ENCODE results near the gene DGCR2.
"Not testable (repeated sequence)": the region's sequence is repeated elsewhere in the genome, so short reads cannot be mapped to it uniquely, and the experiment has no call there.

The DGCR2 gene

DNA sequence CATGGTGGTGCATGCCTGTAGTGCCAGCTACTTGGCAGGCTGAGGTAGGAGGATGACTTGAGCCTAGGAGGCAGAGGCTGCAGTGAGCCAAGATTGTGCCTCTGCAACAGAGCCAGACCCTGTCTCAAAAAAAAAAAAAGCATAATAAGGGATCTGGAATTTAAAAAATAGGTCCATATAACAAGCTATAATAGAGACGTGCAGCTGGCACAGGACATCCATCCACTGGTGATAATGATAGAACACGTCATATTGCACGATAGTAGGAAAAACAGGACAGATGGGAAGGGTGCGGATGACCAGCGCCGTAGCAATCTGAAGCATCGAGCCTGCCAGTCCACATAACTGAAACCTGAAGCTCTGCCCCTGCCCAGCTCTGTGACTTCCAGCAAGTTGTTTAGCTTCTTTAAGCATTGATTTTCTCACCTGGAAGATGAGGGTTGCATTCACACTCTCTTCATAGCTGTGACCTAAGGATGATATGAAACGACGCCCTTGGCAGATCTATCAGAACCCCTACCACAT, 125.8 kb downstream of the DGCR2 start:
- no peak for DNase-seq

DNA sequence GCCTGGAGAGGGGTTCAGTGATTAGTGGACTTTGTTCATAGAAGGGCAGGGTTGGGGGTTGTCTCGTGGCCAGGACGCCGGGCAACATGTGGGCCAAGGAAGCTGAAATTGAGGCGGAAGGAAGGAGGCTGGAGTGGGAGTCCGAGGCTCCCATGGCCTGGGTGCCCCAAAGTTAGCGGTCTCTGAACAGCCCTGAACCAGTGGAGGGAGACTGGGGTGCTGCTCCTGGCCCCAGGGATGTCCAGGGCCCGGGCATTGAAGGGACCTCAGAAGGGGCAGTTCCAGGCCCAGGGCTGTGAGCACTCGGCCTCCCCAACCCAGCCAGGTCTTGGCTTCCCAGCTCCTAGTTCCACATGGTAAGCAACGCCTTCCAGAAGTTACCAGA, 126.9 kb downstream of the DGCR2 start:
- DNase-seq, result no peak

DNA sequence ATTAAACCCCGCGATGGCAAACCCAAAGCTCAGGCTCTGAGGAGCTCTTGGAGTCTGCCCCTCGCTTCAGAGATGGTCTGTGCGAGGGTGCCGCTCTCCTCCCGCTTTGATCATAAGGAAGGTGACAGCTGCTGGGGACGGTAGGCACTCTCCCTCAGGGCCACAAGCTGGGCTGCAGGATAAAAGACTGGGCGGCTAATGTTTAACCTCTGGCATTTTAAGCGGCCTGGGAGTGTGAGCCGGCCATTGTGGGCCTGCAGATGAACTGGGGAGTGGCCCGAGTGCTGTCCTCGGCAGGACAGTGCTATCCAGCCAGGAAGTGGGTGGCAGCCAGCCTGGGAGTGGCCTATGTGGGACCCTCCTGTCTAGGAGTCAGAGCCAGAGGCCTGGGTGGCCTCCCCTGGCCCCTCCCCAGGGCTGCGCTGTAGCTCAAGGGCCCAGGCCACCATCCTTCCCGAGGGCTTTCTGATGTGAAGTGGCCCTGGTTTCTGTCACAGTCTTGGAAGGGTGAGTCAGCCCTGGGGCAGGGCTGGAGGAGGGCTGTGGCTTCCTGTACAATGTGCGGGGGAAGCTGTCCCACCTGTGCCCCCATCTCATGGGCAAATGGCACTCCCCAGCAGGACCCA, 127.4 kb downstream of the DGCR2 start:
- no peak for DNase-seq

DNA sequence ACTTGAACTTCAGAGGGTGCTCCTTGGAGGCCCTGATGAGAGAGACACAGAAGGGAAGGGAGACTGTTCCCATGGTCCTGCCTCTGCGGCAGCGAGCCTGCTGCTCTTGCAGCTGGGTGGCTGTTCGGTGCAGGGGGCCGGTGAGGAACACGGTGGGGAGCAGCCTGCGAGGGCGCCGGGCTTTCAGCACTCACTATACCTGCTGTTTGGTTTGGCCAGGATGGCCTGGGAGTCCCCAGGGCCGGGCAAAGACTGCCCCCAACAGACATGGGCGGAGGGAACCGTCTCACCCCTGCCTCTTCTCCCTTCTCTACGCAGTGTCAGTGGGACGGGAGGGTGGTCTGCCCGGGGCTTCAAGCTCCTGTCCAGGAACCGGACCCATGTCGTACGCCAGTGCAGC, 128.2 kb downstream of the DGCR2 start:
- DNase-seq, result no peak

DNA sequence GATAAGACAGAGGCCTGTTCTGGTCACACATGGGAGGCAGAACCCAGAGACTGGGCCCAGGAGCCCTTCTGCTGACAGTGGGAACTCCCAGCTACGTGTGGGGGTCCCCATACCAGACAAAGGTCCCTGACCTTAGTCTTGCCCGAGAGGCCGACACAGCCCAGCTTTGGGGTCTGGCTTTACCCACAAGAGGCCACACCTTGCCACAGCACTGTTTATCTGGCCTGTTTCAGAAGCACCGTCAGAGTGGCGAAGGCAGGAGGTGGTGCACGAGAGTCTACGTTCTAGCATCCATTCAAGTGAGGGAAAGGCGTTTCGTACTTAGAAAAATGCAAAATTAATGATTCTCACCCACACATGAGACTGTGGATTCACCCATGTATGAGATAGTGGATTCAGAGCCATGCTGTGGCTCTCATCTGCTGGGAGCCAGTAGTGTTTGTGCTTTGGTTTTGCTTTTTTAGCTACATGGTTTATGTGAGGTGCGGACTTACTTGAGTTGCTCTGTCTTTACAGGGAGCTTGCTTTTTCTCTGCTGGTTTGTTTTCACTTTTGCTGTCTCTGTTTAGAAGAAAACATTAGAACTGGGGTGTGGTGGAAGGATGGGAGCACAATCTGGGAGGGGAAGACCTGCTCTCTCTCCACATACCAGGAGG, 129.5 kb downstream of the DGCR2 start:
- no peak for DNase-seq

DNA sequence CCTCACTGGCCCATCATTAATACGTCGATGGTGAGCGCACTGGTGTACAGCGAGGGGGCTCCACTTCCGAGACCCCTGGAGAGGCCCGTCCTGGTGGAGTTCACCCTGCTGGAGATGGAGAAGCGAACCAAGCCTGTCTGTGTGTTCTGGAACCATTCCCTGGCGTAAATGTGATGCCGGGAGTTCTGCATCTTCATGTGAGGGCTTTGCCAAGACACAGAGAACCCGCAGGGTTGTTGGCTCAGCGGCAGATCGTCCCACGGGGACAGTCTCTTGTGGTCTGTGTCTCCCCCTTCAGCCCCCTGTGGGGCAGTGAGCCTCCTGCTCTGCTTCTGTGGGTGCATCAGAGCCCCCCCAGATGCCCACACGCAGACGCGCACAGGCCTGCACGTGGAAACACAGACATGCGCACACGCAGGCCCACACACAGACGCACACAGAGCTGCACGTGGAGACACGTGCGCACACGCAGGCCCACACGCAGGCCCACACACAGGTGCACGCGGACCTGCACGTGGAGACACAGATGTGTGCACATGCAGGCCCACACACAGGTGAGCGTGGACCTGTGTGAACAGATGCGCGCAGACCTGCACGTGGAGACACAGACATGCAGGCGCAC, 130.3 kb downstream of the DGCR2 start:
- DNase-seq, result no peak

DNA sequence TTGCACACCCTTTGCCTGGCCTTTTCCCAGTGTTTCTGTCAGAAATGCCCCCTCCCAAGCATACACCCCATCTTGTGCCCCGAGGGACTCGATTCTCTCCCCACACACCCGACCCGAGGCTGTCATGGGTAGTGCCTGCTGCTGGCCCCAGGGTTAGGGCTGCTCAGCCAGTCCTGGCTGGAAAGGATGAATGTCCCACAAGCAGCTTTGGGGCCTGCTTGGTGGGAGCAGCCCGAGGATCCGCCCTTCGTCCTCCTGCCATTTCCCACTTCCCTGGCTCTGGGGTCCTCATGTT, 131.1 kb downstream of the DGCR2 start:
- no peak for DNase-seq

DNA sequence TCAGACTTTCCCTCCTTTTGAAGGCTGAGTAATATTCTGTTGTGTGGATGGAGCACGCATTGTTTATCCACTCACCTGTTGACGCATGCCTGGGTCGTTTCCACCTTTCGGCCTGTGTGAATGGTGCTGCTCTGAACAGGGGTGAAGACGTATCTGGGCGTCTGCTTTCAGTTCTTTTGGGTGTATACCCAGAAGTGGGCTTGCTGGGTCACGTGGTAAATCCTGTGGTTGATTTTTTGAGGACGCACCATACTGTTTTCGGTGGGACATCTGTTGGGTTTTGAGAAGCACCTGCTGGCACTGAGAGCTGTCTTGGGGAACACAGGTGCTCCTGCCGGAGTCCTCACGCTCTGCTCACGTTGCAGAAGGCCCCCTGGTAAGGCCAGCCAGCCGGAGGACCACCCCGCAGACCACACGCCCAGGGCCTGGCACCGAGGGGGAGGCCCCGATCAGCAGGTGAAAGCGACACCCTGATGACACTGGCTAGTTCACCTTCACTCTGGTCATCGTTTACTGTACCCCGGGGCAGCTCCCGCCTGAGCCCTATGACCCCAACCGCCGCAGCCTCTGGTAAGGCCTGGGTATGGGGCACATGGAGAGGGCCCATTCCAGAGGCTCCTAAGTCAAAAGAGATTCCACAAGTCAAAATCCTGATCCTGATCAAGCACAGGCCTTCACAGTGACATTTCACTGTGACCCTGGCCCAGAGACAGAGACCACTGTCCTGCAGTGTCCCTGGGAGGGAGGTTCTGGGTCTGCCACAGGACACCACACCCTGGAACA, 131.7 kb downstream of the DGCR2 start:
- DNase-seq, result no peak

DNA sequence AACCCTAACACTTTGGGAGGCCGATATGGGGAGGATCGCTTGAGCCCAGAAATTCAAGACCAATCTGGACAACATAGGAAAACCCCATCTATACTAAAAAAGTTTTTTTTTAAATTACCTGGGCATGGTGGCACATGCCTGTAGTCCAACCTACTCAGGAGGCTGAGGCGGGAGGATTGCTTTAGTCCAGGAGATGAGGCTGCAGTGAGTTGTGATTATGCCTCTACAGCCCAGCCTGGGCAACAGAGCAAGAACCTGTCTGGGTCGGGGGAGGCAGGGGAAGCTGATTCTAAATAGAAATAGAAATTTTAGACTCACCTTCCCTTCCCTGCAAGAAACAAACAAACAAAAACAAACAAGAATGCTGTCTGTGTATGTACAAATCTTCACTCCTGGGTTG, 133.3 kb downstream of the DGCR2 start:
- DNase-seq, result no peak

DNA sequence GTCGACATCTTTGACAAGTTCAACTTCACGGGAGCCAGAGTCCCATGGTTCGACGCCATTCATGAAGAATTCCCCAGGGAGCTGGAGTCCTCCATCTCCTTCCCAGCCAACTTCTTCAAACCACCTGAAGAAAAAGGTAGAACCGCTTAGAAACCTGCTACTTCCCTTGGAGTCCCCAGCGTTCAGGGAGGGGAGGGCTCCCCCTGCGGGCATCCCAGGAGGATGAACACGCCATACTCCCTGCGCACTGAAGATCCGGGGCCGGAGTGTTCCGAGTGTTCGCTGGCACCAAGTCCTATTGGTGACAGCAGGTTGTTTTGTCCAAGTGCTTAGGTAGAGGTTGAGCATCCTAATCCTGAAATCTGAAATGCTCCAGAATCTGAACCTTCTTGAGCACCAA, 134.4 kb downstream of the DGCR2 start:
- peak in 1 of 2 donors; percentile 2 for DNase-seq

DNA sequence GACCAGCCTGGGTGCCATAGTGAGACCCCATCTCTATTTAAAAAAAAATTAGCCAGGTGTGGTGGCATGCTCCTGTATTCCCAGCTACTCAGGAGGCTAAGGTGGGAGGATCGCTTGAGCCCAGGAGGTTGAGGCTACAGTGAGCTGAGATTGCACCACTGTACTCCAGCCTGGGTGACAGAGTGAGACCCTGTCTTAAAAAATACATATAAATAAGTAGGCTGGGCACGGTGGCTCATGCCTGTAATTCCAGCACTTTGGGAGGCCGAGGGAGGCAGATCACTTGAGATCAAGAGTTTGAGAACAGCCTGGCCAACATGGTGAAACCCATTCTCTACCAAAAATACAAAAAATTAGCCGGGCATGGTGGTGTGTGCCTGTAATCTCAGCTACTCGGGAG, 135.1 kb downstream of the DGCR2 start:
- not testable (repeated sequence) for DNase-seq
